ENCODE measurements around the gene SCAF11. TPM values are rescaled to one million over a fixed set of nuclear protein-coding genes. Genes with fewer than 3 reads are reported as not detected.
A peak's percentile ranks its signal among the peaks of the same experiment; 100 is the strongest.

The SCAF11 gene
- total and polyA plus RNA-seq, 2 experiments from 2014 or later, result 77.0 to 84.8 TPM

GRCh38 chr12:45898094-45898493, 92.3 kb downstream of the SCAF11 start:
- Mint-ChIP-seq H3K9me3 (no peaks in the 10 kb centered on the region; the same call in 2 of the 3 replicates), H3K27ac (no peak overlapping the region), H3K36me3 (ENCODE audit: low read depth) (peaks cover 65% of the 10 kb centered on the region), H3K27me3 (ENCODE audit: insufficient read depth, low read depth, poor library complexity) (peaks cover 6% of the 10 kb centered on the region), H3K4me1 (peaks cover 9% of the 10 kb centered on the region; the same call in 2 of the 3 replicates), H3K4me3 (no peak overlapping the region)
- Histone ChIP-seq H3K27ac (ENCODE audit: low read depth) (no peak overlapping the region), H3K36me3 (ENCODE audit: insufficient read depth) (0 out of 2 replicates have a peak, but pooled peaks cover 3% of the 10 kb centered on the region), H3K79me2 (replicated peaks; ENCODE audit: insufficient read depth) (no peaks in the 10 kb centered on the region), H3K4me3 (no peak overlapping the region), H3K9me2 (ENCODE audit: insufficient read depth) (no peaks in the 10 kb centered on the region), H3K4me2 (no peak overlapping the region), H3F3A (replicated peaks; ENCODE audit: low read depth) (no peaks in the 10 kb centered on the region), H3K27me3 (ENCODE audit: insufficient read depth) (no peaks in the 10 kb centered on the region), H2AFZ (no peak overlapping the region), H4K20me1 (replicated peaks; ENCODE audit: insufficient read depth) (no peaks in the 10 kb centered on the region), H3K4me1 (ENCODE audit: insufficient read depth) (no peaks in the 10 kb centered on the region)
- DNase-seq (ENCODE audit: low spot score), result no peak
- no peak for TF ChIP-seq EZH2 (IDR thresholded peaks at IDR 0.05; ENCODE audit: low read depth, unreplicated experiment)
- ATAC-seq, result no peak

GRCh38 chr12:45895961-45896360, 94.4 kb downstream of the SCAF11 start:
- H3K27ac Mint-ChIP-seq, result peak overlapping the region; percentile 68; the same call in 1 of the 2 replicates
- no peak overlapping the region for H3K4me3 Mint-ChIP-seq
- no peak for TF ChIP-seq CTCF (conservative IDR thresholded peaks at IDR 0.05; ENCODE audit: low read depth in 2 of 2)
- TF ChIP-seq, protein P1, sequence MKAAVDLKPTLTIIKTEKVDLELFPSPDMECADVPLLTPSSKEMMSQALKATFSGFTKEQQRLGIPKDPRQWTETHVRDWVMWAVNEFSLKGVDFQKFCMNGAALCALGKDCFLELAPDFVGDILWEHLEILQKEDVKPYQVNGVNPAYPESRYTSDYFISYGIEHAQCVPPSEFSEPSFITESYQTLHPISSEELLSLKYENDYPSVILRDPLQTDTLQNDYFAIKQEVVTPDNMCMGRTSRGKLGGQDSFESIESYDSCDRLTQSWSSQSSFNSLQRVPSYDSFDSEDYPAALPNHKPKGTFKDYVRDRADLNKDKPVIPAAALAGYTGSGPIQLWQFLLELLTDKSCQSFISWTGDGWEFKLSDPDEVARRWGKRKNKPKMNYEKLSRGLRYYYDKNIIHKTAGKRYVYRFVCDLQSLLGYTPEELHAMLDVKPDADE (IDR thresholded peaks at IDR 0.05), result no peak
- no peak for TF ChIP-seq NANOG (IDR thresholded peaks at IDR 0.05; ENCODE audit: borderline replicate concordance)
- TF ChIP-seq REST (IDR thresholded peaks at IDR 0.05; ENCODE audit: unreplicated experiment), result no peak
- no peak for TF ChIP-seq CREB1 (CRISPR knock-in tag; IDR thresholded peaks at IDR 0.05; ENCODE audit: low read depth)
- no peak for TF ChIP-seq JUNB (IDR thresholded peaks at IDR 0.05; ENCODE audit: unreplicated experiment)
- no peak for TF ChIP-seq STAT1 (IDR thresholded peaks at IDR 0.05; ENCODE audit: unreplicated experiment)
- no peak for TF ChIP-seq ZNF462 (CRISPR knock-in tag; IDR thresholded peaks at IDR 0.05)

More at GRCh38 chr12:45895961-45896360, 94.4 kb downstream of the SCAF11 start:
- Histone ChIP-seq H3K4me3 (no peak overlapping the region), H4K20me1 (replicated peaks; ENCODE audit: insufficient read depth) (no peaks in the 10 kb centered on the region), H3K79me2 (replicated peaks; ENCODE audit: insufficient read depth) (no peaks in the 10 kb centered on the region), H3K27me3 (ENCODE audit: insufficient read depth) (no peaks in the 10 kb centered on the region), H3K4me2 (no peak overlapping the region), H3F3A (replicated peaks; ENCODE audit: low read depth) (no peaks in the 10 kb centered on the region), H3K36me3 (ENCODE audit: insufficient read depth) (peaks cover 3% of the 10 kb centered on the region; the same call in 1 of the 2 replicates), H2AFZ (no peak overlapping the region), H3K27ac (ENCODE audit: low read depth) (peak overlapping the region; percentile 65; the same call in 1 of the 2 replicates), H3K9me2 (ENCODE audit: insufficient read depth) (no peaks in the 10 kb centered on the region), H3K4me1 (ENCODE audit: insufficient read depth) (no peaks in the 10 kb centered on the region)
- no peak for DNase-seq (ENCODE audit: low spot score)
- peaks cover 3% of the 10 kb centered on the region for H3K27me3 Mint-ChIP-seq (ENCODE audit: insufficient read depth, low read depth, poor library complexity)
- no peak for ATAC-seq
- H3K36me3 Mint-ChIP-seq (ENCODE audit: low read depth), result peaks cover 66% of the 10 kb centered on the region
- peaks cover 10% of the 10 kb centered on the region; the same call in 2 of the 3 replicates for H3K4me1 Mint-ChIP-seq
- H3K9me3 Mint-ChIP-seq, result no peaks in the 10 kb centered on the region; the same call in 2 of the 3 replicates
